ENCODE measurements around the gene RHEB. TPM values are rescaled to one million over a fixed set of nuclear protein-coding genes. Genes with fewer than 3 reads are reported as not detected.

Gene RHEB
- total RNA-seq, 1 donor from 2014 or later: 71.7 TPM

GRCh38 chr7:151430391-151431205 lies 89.1 kb downstream of the RHEB start:
- Mint-ChIP-seq H3K27me3 (no peaks in the 10 kb centered on the region), H3K9me3 (ENCODE audit: low read depth) (no peaks in the 10 kb centered on the region), H3K27ac (no peak overlapping the region), H3K36me3 (ENCODE audit: insufficient read depth) (peaks cover 1% of the 10 kb centered on the region), H3K4me3 (ENCODE audit: low read depth) (no peak overlapping the region), H3K4me1 (ENCODE audit: low read depth) (peaks cover 24% of the 10 kb centered on the region)
- TF ChIP-seq CTCF (IDR thresholded peaks at IDR 0.05; ENCODE audit: unreplicated experiment): no peak
- no peak for DNase-seq (ENCODE audit: low spot score, unreplicated experiment)

- no peak for TF ChIP-seq CTCF (IDR thresholded peaks at IDR 0.05; ENCODE audit: unreplicated experiment)
- H3K4me1 Mint-ChIP-seq (ENCODE audit: low read depth): peaks cover 24% of the 10 kb centered on the region
- peaks cover 1% of the 10 kb centered on the region for H3K36me3 Mint-ChIP-seq (ENCODE audit: insufficient read depth)
- no peak for DNase-seq (ENCODE audit: low spot score, unreplicated experiment)
- H3K27me3 Mint-ChIP-seq: no peaks in the 10 kb centered on the region
- H3K4me3 Mint-ChIP-seq (ENCODE audit: low read depth): no peak overlapping the region
- H3K9me3 Mint-ChIP-seq (ENCODE audit: low read depth): no peaks in the 10 kb centered on the region
- peak overlapping the region; percentile 97 for H3K27ac Mint-ChIP-seq
Observed at GRCh38 chr7:151429560-151430331, 89.9 kb downstream of the RHEB start.

GRCh38 chr7:151429237-151429559 lies 90.5 kb downstream of the RHEB start:
- H3K27me3 Mint-ChIP-seq: no peaks in the 10 kb centered on the region
- no peak overlapping the region for H3K4me3 Mint-ChIP-seq (ENCODE audit: low read depth)
- no peak for DNase-seq (ENCODE audit: low spot score, unreplicated experiment)
- TF ChIP-seq CTCF (IDR thresholded peaks at IDR 0.05; ENCODE audit: unreplicated experiment): no peak
- H3K36me3 Mint-ChIP-seq (ENCODE audit: insufficient read depth): peaks cover 1% of the 10 kb centered on the region
- H3K27ac Mint-ChIP-seq: peak overlapping the region; percentile 97
- H3K9me3 Mint-ChIP-seq (ENCODE audit: low read depth): no peaks in the 10 kb centered on the region
- peaks cover 24% of the 10 kb centered on the region for H3K4me1 Mint-ChIP-seq (ENCODE audit: low read depth)

- Mint-ChIP-seq H3K27ac (peak overlapping the region; percentile 97), H3K27me3 (no peaks in the 10 kb centered on the region), H3K4me3 (ENCODE audit: low read depth) (peak overlapping the region; percentile 27), H3K9me3 (ENCODE audit: low read depth) (no peaks in the 10 kb centered on the region), H3K4me1 (ENCODE audit: low read depth) (peaks cover 24% of the 10 kb centered on the region), H3K36me3 (ENCODE audit: insufficient read depth) (peaks cover 1% of the 10 kb centered on the region)
- TF ChIP-seq CTCF (IDR thresholded peaks at IDR 0.05; ENCODE audit: unreplicated experiment): no peak
- DNase-seq (ENCODE audit: low spot score, unreplicated experiment): no peak
Observed at GRCh38 chr7:151428378-151429236, 91.1 kb downstream of the RHEB start.
